ENCODE results near the gene ZNF337.

ZNF337 gene

DNA sequence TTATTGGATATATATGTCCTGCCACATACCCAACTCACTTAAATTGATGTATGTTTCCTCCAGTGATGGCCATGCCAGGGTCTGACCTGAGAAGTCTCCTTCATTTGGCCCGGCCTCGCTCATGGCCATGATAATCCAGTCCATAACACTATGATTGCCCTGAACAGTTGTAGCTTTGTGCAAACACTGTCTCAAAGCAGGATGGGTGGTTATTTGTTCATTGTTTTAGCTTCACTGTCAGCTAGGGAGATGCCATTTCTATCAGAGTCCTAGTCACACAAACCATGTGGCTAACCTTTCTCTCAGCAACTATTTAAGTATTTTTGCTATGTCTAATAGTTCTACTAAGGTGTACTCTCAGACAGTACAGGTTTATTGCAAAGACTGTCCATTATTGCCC, 47.6 kb upstream of the ZNF337 start:
- TF ChIP-seq GABPA (IDR thresholded peaks at IDR 0.05; ENCODE audit: low read depth) (no peak), SPI1 (IDR thresholded peaks at IDR 0.05; ENCODE audit: borderline replicate concordance, low read depth) (no peak), POLR2AphosphoS5 (IDR thresholded peaks at IDR 0.05; ENCODE audit: low read depth) (no peak)
- TF ChIP-seq, protein P1, sequence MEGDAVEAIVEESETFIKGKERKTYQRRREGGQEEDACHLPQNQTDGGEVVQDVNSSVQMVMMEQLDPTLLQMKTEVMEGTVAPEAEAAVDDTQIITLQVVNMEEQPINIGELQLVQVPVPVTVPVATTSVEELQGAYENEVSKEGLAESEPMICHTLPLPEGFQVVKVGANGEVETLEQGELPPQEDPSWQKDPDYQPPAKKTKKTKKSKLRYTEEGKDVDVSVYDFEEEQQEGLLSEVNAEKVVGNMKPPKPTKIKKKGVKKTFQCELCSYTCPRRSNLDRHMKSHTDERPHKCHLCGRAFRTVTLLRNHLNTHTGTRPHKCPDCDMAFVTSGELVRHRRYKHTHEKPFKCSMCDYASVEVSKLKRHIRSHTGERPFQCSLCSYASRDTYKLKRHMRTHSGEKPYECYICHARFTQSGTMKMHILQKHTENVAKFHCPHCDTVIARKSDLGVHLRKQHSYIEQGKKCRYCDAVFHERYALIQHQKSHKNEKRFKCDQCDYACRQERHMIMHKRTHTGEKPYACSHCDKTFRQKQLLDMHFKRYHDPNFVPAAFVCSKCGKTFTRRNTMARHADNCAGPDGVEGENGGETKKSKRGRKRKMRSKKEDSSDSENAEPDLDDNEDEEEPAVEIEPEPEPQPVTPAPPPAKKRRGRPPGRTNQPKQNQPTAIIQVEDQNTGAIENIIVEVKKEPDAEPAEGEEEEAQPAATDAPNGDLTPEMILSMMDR (IDR thresholded peaks at IDR 0.05; ENCODE audit: insufficient read depth, low read length), result no peak
- TF ChIP-seq, protein P2, sequence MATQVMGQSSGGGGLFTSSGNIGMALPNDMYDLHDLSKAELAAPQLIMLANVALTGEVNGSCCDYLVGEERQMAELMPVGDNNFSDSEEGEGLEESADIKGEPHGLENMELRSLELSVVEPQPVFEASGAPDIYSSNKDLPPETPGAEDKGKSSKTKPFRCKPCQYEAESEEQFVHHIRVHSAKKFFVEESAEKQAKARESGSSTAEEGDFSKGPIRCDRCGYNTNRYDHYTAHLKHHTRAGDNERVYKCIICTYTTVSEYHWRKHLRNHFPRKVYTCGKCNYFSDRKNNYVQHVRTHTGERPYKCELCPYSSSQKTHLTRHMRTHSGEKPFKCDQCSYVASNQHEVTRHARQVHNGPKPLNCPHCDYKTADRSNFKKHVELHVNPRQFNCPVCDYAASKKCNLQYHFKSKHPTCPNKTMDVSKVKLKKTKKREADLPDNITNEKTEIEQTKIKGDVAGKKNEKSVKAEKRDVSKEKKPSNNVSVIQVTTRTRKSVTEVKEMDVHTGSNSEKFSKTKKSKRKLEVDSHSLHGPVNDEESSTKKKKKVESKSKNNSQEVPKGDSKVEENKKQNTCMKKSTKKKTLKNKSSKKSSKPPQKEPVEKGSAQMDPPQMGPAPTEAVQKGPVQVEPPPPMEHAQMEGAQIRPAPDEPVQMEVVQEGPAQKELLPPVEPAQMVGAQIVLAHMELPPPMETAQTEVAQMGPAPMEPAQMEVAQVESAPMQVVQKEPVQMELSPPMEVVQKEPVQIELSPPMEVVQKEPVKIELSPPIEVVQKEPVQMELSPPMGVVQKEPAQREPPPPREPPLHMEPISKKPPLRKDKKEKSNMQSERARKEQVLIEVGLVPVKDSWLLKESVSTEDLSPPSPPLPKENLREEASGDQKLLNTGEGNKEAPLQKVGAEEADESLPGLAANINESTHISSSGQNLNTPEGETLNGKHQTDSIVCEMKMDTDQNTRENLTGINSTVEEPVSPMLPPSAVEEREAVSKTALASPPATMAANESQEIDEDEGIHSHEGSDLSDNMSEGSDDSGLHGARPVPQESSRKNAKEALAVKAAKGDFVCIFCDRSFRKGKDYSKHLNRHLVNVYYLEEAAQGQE (IDR thresholded peaks at IDR 0.05; ENCODE audit: insufficient replicate concordance, low read depth), result no peak
- no peak for DNase-seq (ENCODE audit: low read depth in 1 of 2, low spot score in 1 of 2)
- H3K4me3 ChIP-seq (replicated peaks; ENCODE audit: insufficient read depth, low read length), result no peak overlapping the region
- H3K27ac ChIP-seq (replicated peaks), result no peak overlapping the region
- H3K27me3 ChIP-seq (ENCODE audit: insufficient read depth, poor library complexity, severe bottlenecking), result no peaks in the 10 kb centered on the region

DNA sequence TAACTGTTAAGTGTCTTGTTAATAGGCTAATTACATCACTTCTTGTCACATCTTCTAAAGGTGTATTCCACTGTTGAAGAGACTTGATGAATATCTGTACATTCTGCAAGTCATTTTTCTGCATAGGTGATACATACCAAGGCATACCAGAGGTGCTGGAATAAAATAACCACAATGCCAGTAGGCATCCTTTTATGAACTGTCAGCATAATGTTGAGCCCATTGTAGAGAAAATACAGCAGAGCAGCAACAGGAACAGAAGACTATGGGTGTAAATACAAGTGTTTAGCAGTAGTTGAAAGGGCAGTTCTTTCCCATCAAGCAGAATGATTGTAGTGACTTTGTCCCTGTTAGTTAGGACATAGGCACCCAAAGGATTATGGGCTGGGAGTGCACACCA, 44.4 kb upstream of the ZNF337 start:
- TF ChIP-seq GABPA (IDR thresholded peaks at IDR 0.05; ENCODE audit: low read depth), result no peak
- TF ChIP-seq, protein P1 (IDR thresholded peaks at IDR 0.05; ENCODE audit: insufficient read depth, low read length), result no peak
- no peak for TF ChIP-seq POLR2AphosphoS5 (IDR thresholded peaks at IDR 0.05; ENCODE audit: low read depth)
- TF ChIP-seq SPI1 (IDR thresholded peaks at IDR 0.05; ENCODE audit: borderline replicate concordance, low read depth), result no peak
- TF ChIP-seq, protein P2 (IDR thresholded peaks at IDR 0.05; ENCODE audit: insufficient replicate concordance, low read depth), result no peak
- Histone ChIP-seq H3K27ac (replicated peaks) (no peak overlapping the region), H3K4me3 (replicated peaks; ENCODE audit: insufficient read depth, low read length) (no peak overlapping the region), H3K27me3 (ENCODE audit: insufficient read depth, poor library complexity, severe bottlenecking) (no peaks in the 10 kb centered on the region)
- DNase-seq (ENCODE audit: low read depth in 1 of 2, low spot score in 1 of 2), result no peak

DNA sequence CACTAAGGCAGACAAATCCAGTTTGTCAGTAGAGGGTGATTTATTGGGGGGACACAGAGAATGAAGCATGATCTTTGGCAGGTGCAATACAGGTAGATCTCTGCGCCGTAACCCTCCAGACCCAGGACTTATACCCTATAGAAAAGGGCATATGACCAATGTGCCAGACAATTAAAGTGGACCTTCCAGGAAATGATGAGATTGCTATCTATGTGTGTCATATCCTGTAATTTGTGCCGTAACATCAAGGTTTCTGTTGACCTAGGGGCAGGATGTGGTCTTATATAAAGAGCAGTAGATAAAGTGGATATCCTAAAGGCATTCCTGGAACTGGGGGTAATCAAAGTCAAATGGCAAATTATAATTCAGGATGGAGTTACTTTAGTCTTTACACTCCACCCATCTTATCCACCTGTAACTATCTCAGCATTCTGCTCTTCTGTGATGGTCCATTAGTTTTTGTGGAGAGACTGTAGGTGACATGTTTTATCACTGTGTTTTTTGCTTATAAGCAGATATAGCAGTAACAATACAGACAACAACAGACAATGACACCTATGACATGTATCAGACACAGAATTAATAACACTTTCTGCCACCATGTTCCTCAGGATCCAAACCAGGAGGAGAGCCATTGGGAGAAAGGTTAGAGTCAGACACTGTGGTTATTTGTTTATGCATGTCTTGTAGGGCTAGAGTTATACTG, 43.1 kb upstream of the ZNF337 start:
- no peak overlapping the region for H3K4me3 ChIP-seq (replicated peaks; ENCODE audit: insufficient read depth, low read length)
- DNase-seq (ENCODE audit: low read depth in 1 of 2, low spot score in 1 of 2), result no peak
- TF ChIP-seq POLR2AphosphoS5 (IDR thresholded peaks at IDR 0.05; ENCODE audit: low read depth) (no peak), SPI1 (IDR thresholded peaks at IDR 0.05; ENCODE audit: borderline replicate concordance, low read depth) (no peak), GABPA (IDR thresholded peaks at IDR 0.05; ENCODE audit: low read depth) (no peak)
- TF ChIP-seq, protein P2 (IDR thresholded peaks at IDR 0.05; ENCODE audit: insufficient replicate concordance, low read depth), result no peak
- TF ChIP-seq, protein P1 (IDR thresholded peaks at IDR 0.05; ENCODE audit: insufficient read depth, low read length), result no peak

More for the DNA sequence above, 43.1 kb upstream of the ZNF337 start:
- H3K27ac ChIP-seq (replicated peaks), result no peak overlapping the region
- H3K27me3 ChIP-seq (ENCODE audit: insufficient read depth, poor library complexity, severe bottlenecking), result no peaks in the 10 kb centered on the region
